GM12875 (cell line): ENCODE data around the gene HOXB6.

Experiments
- H3K4me3 ChIP-seq: one replicate; pipeline ENCODE4 v1.5.1; 2011; ENCODE audit warnings: low read depth, low read length, control low read depth
- TF ChIP-seq, protein P1 (sequence below): IDR thresholded peaks from 2 replicates; pipeline ENCODE4 v1.5.1; 2011; ENCODE audit warnings: low read depth, mild to moderate bottlenecking, control low read depth, inconsistent platforms, low read length, moderate library complexity, borderline replicate concordance; ENCODE audit not compliant: insufficient read depth

HOXB6 gene

DNA sequence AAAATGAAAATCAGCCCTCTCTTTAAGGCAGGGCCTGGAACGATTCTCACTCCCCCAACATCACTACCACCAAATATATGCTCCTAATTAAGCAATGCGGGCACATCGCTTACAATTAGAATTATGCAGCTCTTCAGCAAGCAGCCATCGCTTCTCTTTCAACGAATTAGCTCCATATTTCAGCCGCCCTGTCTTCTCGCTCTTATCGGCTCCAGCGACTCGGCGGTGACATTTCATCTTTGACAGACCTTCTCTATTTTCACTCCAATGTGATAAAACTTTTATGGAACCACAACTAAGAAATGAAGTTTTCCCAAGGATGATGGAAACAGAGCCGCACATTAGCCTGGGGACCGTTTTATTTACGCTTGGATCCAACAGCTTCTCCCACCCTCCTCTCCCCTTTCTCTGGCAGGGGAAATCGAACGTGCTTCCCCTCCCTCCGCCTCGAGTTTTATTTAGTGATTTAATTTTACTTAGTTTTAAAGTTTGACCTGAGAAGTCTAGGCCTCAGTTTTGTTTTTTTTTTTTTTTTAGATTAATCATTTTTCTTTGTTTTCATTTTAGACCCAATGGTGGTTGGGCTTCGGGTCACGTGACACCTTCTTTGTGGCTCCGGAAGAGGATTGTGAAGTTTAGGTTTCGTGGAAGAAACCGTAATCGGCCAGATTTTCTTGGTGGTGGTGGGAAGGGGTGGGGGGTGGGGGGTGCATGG lies 56.8 kb downstream of the HOXB6 start:
- H3K4me3 ChIP-seq, result no peak overlapping the region
- TF ChIP-seq, protein P1, sequence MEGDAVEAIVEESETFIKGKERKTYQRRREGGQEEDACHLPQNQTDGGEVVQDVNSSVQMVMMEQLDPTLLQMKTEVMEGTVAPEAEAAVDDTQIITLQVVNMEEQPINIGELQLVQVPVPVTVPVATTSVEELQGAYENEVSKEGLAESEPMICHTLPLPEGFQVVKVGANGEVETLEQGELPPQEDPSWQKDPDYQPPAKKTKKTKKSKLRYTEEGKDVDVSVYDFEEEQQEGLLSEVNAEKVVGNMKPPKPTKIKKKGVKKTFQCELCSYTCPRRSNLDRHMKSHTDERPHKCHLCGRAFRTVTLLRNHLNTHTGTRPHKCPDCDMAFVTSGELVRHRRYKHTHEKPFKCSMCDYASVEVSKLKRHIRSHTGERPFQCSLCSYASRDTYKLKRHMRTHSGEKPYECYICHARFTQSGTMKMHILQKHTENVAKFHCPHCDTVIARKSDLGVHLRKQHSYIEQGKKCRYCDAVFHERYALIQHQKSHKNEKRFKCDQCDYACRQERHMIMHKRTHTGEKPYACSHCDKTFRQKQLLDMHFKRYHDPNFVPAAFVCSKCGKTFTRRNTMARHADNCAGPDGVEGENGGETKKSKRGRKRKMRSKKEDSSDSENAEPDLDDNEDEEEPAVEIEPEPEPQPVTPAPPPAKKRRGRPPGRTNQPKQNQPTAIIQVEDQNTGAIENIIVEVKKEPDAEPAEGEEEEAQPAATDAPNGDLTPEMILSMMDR, result no peak

DNA sequence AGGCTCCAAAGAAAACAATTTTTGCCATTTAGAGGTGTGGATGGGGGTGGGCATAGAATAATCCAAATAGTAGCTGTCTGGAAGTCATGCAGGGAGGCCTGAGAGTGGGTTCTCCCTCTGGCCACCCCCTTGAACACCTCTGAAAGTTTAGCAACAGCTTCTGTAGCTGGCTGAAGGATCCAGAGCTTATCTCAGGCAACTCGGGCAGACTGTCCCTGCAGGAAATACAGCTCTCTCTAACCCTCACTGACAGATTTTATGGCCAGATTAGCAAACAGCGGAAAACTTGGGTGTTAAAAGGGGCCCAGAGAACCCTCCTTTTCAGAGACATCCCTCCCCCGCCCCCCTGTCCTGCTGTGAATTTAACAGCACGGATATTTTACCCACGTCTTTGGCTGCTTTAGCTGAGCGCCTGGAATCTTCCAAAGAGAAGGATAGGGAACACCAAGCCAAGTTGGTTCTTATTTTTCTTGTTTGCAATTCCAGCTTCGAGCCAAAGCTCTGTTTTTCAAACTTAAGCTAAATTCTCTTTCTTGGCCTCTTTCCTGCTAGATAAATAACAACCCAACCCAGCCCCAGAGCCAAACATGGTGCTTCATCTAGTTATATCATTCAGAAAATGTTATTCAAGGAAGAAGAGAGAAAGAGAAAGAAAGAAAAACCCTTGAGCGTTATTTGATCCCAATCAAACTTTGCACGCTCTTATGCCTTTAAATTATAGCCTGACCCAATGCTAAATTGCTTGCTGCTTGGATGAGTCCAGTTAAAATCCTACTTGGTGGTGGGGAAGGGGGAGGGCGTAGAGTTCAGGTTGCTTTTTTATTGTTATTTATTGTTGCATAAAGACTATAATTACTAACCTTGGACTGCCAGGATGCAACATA lies 57.6 kb downstream of the HOXB6 start:
- TF ChIP-seq, protein P1, result no peak
- H3K4me3 ChIP-seq, result no peak overlapping the region

DNA sequence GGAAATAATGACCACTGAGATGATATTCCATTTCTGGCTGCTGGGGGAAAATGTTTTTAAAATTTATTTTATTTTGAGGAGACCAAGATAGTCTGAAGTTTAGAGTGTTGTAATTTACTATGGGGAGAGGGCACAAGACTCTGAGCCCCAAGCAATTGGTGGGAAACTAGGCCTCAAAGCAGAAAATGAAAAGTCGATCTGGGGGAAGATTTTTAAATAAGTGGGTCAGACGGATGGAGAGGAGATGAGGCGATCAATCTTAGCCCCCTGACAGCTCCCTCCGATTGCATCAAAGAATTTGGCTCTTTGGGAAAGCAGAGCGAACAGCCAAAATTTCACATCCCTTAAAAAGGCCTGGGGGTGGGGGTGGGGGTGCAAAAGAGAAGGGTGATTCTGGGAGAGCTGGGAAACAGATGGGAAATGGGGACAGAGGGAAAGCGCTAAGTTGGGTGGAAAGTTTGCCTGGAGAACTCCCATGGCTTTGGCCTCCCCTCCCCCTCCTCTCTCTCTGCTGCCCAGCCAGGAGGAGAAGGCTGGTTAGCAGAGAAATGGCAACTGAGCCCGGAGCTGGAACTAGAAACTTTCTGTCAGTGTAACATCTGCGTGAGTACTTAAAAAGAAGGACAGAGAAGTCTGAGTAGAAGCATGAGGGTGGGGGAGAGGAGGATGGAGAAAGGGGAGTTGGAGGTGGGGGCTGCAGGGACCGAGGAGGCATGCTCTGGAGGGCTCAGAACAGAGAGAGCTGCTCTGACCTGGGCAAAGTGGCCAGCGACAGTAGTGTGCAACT lies 58.5 kb downstream of the HOXB6 start:
- TF ChIP-seq, protein P1, result no peak
- H3K4me3 ChIP-seq, result no peak overlapping the region
